ENCODE data around the gene MUC4. TPM values are rescaled to one million over a fixed set of nuclear protein-coding genes. Genes with fewer than 3 reads are reported as not detected.
"Not testable (repeated sequence)": the region's sequence is repeated elsewhere in the genome, so short reads cannot be mapped to it uniquely, and the experiment has no call there.

MUC4 gene
- total RNA-seq, 2 experiments from 2014 or later, result 0.15 to 0.24 TPM

DNA sequence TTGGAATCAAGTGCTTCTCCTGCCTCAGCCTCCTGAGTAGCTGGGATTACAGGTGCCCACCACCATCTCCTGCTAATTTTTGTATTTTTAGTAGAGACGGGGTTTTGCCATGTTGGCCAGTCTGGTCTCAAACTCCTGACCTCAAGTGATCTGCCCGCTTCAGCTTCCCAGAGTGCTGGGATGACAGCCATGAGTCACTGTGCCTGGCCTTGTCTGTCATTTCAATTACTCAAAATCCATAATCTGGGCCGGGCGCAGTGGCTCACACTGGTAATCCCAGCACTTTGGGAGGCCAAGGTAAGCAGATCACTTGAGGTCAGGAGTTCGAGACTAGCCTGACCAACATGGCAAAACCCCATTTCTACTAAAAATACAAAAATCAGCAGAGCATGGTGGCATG is 6.1 kb downstream of the MUC4 start:
- H3K36me3 Mint-ChIP-seq; intact Hi-C loops (cut with micrococcal nuclease); H3K4me3 Mint-ChIP-seq; POLR2A ChIA-PET; H3K9me3 Mint-ChIP-seq; CTCF ChIA-PET; DNase-seq; H3K27ac Mint-ChIP-seq: not testable (repeated sequence)
- Mint-ChIP-seq H3K27me3 (peaks cover 18% of the 10 kb centered on the region), H3K4me1 (ENCODE audit: low read depth) (peaks cover 37% of the 10 kb centered on the region)

DNA sequence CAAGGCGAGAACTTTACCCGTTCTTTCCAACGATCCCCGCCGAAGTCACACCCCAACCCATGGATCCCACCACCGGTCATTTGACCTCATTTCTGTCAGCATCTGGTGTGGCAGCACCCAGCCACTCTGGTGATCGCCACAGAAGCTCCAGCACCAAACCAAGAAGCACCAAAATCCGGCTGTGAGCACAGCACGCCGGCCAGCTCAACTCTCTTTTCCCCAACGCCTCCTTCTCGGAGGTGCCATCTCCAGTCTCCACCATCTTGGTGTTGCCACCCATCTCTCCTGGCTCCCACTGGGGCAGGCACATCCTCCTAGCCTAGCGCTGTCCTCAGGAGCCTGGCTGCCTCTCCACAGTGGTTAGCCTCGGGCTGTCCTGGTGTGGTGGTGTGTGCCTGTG is 6.5 kb downstream of the MUC4 start:
- Mint-ChIP-seq H3K9me3 (no peaks in the 10 kb centered on the region), H3K36me3 (no peaks in the 10 kb centered on the region), H3K4me1 (ENCODE audit: low read depth) (peaks cover 37% of the 10 kb centered on the region), H3K27ac (no peak overlapping the region), H3K27me3 (peaks cover 18% of the 10 kb centered on the region), H3K4me3 (no peak overlapping the region)
- intact Hi-C loops (cut with micrococcal nuclease), result no loop called here
- DNase-seq, result no peak
- ChIA-PET POLR2A (no interaction called here), CTCF (interaction anchor here (1.2 kb wide), 1 partner anchor 46 kb away, joined by 5 read pairs; no protein-coding TSS in a partner anchor)

DNA sequence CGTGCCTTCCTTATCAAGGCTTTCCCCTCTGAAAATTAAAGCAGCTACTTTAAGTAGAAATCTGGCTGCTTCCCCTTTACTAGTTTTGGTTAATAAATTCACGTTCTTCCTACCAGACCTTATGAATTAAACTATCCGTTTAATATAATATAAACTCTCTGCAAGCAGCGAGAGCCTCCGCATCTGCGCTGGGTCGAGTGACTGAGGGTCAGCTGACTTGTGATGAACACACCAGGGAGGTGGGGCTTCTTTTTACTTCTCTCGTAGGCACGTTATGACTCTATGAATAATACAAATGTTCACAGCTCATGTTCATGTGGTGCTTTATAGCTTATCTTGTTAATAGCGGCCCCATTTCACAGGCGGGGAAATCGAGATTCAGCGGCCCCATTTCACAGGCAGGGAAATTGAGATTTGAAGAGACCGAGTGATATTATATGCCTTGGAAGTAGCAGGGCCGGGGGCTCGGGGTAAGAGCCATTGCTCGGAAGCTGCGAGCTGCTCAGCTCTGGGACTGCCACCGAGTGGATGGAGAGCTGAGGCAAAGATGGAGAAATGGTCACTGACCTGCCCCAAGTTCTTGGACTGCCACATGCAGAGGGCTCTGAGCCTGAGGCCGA is 8.3 kb downstream of the MUC4 start:
- ChIA-PET CTCF (interaction anchor here (0.6 to 1.0 kb wide), 3 partner anchors 19 to 55 kb away, joined by 3 to 4 read pairs (median 3); no protein-coding TSS in a partner anchor), POLR2A (interaction anchor here (0.6 kb wide), 1 partner anchor 55 kb away, joined by 3 read pairs; no protein-coding TSS in a partner anchor)
- Mint-ChIP-seq H3K9me3 (no peaks in the 10 kb centered on the region), H3K27me3 (peaks cover 18% of the 10 kb centered on the region), H3K36me3 (no peaks in the 10 kb centered on the region), H3K27ac (no peak overlapping the region), H3K4me1 (ENCODE audit: low read depth) (peaks cover 37% of the 10 kb centered on the region), H3K4me3 (no peak overlapping the region)
- intact Hi-C loops (cut with micrococcal nuclease), result no loop called here
- no peak for DNase-seq

DNA sequence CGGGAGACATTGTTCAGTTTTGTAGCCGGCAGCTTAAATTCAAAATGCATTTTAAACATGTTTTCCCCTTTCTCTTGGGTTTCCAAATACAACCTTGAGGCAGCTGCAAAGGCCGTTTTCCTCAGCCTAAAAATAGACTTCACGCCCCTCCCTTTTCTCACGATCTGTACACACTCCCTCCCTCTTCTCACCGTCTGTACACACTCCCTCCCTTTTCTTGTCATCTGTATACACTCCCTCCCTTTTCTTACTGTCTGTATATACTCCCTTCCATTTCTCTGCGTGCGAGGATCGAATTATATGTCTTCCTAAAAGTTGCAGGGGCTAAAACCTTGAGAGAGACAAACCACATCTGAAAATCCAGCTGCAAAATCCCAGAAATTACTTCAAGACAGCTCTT is 8.9 kb downstream of the MUC4 start:
- no peaks in the 10 kb centered on the region for H3K36me3 Mint-ChIP-seq
- DNase-seq, result no peak
- intact Hi-C loops (cut with micrococcal nuclease), result no loop called here
- H3K27me3 Mint-ChIP-seq, result peaks cover 18% of the 10 kb centered on the region
- H3K4me1 Mint-ChIP-seq (ENCODE audit: low read depth), result peaks cover 37% of the 10 kb centered on the region
- H3K27ac Mint-ChIP-seq, result no peak overlapping the region
- POLR2A ChIA-PET, result no interaction called here
- H3K9me3 Mint-ChIP-seq, result no peaks in the 10 kb centered on the region
- CTCF ChIA-PET, result interaction anchor here (1.4 kb wide), 1 partner anchor 48 kb away, joined by 3 read pairs; no protein-coding TSS in a partner anchor
- H3K4me3 Mint-ChIP-seq, result no peak overlapping the region

DNA sequence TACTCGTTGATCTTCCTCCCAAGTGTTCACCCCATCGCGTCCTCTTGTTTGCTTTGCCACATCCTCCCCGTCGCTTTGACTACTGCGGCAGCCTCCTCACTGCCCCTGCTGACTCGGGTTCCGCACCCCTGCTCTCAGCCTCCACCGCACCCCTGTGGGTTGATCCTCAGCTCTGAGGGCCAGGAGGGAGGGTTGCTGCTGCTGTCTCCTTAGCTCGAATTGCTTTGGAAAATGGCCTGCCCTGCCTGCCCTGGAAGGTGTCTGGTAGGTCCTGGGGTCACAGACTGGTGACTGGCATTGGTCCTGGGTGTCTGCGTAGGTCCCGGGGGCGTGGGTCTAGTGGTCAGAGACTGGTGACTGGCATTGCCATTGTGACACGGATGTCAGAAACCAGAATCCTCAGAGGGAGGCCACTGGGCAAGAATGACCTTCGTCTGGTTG is 9.4 kb downstream of the MUC4 start:
- H3K27me3 Mint-ChIP-seq, result peaks cover 18% of the 10 kb centered on the region
- ChIA-PET CTCF (interaction anchor here (1.4 kb wide), 1 partner anchor 48 kb away, joined by 3 read pairs; no protein-coding TSS in a partner anchor), POLR2A (no interaction called here)
- no peaks in the 10 kb centered on the region for H3K36me3 Mint-ChIP-seq
- no peak overlapping the region for H3K27ac Mint-ChIP-seq
- H3K9me3 Mint-ChIP-seq, result no peaks in the 10 kb centered on the region
- DNase-seq, result peak; percentile 62
- H3K4me3 Mint-ChIP-seq, result no peak overlapping the region
- peaks cover 37% of the 10 kb centered on the region for H3K4me1 Mint-ChIP-seq (ENCODE audit: low read depth)
- intact Hi-C loops (cut with micrococcal nuclease), result no loop called here

DNA sequence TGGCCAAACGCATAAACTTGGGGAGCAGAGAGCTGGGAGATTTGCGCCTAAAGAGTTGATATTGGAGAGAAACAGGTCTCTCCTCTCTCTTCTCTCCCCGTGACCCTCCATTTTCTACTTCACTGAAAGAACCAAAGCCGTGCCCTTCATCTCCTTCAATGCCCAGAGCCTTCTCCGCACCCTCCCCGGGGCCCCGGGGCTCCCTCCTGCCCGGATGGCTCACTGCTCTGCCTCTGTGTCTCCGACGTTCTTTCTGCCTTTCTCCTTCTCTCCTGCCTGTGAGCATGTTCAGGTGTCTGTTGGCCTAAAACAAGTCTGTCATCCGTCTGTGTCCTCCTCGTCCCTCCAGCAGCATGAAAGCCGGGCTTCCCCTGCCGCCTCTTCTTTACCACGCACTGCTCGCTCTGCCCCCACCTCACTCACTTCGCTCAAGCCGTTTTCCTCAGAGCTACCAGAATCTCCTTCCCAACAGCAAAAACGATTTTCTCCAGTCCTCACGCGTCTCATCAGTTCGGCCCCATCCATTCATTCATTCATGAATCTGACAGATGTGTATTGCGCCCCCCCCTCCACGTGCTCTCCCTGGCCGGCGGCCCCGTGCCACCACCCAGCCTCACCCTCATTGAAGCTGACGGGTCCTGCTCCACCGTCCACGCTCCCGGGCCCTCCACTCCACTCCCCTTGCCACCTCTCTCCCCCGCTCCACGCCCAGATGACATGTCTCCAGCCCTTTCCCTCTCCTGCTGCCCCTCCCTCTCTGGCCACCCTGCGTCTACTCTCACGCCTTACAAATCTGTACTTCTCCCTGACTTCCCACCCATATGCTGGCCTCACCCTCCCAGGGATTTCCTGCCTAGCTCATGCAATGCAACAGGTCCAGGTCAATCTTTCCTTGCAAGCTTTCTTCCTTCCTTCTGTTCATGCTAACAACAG is 10.2 kb downstream of the MUC4 start:
- Mint-ChIP-seq H3K4me3 (no peak overlapping the region), H3K4me1 (ENCODE audit: low read depth) (peaks cover 37% of the 10 kb centered on the region), H3K27ac (no peak overlapping the region), H3K27me3 (peaks cover 21% of the 10 kb centered on the region), H3K36me3 (no peaks in the 10 kb centered on the region), H3K9me3 (no peaks in the 10 kb centered on the region)
- ChIA-PET POLR2A (no interaction called here), CTCF (interaction anchor here (1.1 to 1.4 kb wide), 2 partner anchors 49 kb away, joined by 3 to 5 read pairs; no protein-coding TSS in a partner anchor)
- intact Hi-C loops (cut with micrococcal nuclease), result no loop called here
- no peak for DNase-seq

DNA sequence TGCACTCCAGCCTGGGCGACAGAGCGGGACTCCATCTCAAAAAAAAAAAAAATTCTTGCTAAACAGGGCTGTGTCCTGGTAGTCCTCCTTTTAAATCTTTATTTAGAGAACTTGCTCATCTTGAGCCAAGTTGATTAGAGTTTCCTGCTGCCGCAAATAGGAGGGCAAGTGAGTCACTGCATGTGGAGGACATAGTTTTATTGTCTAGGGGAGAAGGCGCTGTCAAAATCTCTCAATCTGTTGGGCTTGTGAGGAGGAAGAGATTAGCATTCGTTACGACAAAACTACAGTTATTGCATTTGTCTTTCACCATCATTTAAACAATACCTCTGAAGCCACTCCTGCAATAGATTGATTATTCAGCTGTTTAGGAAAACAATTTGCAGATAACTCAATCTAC is 11.5 kb downstream of the MUC4 start:
- H3K27me3 Mint-ChIP-seq, result peaks cover 18% of the 10 kb centered on the region
- ChIA-PET CTCF (interaction anchor here (1.1 kb wide), 1 partner anchor 50 kb away, joined by 5 read pairs; no protein-coding TSS in a partner anchor), POLR2A (no interaction called here)

DNA sequence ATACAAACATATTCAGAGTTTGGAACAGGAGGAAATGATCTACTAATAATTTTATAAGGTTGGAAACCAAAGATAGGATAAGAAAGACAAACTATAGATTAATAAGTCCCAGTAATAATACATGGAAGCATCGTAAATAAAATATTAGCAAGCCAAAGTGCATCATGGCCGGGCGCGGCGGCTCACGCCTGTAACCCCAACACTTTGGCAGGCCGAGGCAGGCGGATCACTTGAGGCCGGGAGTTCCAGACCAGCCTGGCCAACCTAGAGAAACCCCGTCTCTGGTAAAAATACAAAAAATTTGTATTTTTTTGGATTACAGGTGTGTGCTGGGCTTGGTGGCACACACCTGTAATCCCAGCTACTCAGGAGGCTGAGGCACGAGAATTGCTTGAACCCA is 14.9 kb downstream of the MUC4 start:
- CTCF ChIA-PET, result interaction anchor here (0.9 kb wide), 1 partner anchor 53 kb away, joined by 4 read pairs; no protein-coding TSS in a partner anchor
- Mint-ChIP-seq H3K27ac (no peak overlapping the region), H3K27me3 (peaks cover 7% of the 10 kb centered on the region), H3K9me3 (peaks cover 1% of the 10 kb centered on the region), H3K4me3 (no peak overlapping the region), H3K36me3 (no peaks in the 10 kb centered on the region), H3K4me1 (ENCODE audit: low read depth) (peaks cover under 1% of the 10 kb centered on the region)
- no peak for DNase-seq
- POLR2A ChIA-PET, result no interaction called here
- intact Hi-C loops (cut with micrococcal nuclease), result no loop called here

More for the DNA sequence above, 11.5 kb downstream of the MUC4 start:
- no peak overlapping the region for H3K27ac Mint-ChIP-seq
- DNase-seq, result no peak
- no peaks in the 10 kb centered on the region for H3K36me3 Mint-ChIP-seq
- intact Hi-C loops (cut with micrococcal nuclease), result no loop called here
- H3K9me3 Mint-ChIP-seq, result no peaks in the 10 kb centered on the region
- H3K4me1 Mint-ChIP-seq (ENCODE audit: low read depth), result peaks cover 32% of the 10 kb centered on the region
- H3K4me3 Mint-ChIP-seq, result no peak overlapping the region

DNA sequence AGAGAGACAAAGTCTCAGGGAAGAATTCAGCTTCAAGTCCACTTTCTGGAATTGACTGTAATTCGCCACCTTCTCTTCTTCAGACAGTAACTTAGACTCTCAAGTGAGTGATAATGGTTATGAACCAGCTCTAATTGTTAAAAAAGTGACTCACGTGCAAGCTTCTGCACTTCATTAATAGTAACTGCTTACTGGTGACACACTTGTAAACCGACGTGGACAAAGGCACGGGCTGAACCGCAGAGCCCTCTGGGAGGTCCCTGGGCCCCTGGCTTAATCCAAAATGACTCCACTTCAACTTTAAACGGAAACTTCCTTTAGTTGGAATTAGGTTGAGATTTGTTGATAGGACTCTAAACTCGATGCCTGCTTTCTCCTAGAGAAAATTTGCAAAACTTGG is 17.0 kb downstream of the MUC4 start:
- no peak for DNase-seq
- ChIA-PET CTCF (interaction anchor here (1.7 kb wide), 1 partner anchor 56 kb away, joined by 6 read pairs; no protein-coding TSS in a partner anchor), POLR2A (no interaction called here)
- Mint-ChIP-seq H3K4me1 (ENCODE audit: low read depth) (peaks cover 6% of the 10 kb centered on the region), H3K4me3 (no peak overlapping the region), H3K27me3 (peaks cover 5% of the 10 kb centered on the region), H3K27ac (no peak overlapping the region), H3K36me3 (no peaks in the 10 kb centered on the region), H3K9me3 (peaks cover 5% of the 10 kb centered on the region)
- intact Hi-C loops (cut with micrococcal nuclease), result no loop called here

DNA sequence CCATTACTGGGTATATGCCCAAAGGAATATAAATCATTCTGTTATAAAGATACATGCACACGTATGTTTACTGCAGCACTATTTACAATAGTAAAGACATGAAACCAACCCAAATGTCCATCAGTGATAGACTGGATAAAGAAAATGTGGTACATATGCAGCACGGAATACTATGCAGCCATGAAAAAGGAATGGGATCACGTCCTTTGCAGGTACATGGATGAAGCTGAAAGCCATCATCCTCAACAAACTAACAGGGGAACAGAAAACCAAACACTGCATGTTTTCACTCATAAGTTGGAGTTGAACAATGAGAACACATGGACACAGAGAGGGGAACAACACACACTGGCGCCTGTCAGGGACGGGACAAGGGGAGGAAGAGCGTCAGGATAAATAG is 19.1 kb downstream of the MUC4 start:
- CTCF ChIA-PET; intact Hi-C loops (cut with micrococcal nuclease); H3K27ac Mint-ChIP-seq; DNase-seq; H3K36me3 Mint-ChIP-seq; POLR2A ChIA-PET; H3K27me3 Mint-ChIP-seq; H3K4me3 Mint-ChIP-seq: not testable (repeated sequence)
- H3K9me3 Mint-ChIP-seq, result peaks cover 12% of the 10 kb centered on the region
- peaks cover 22% of the 10 kb centered on the region for H3K4me1 Mint-ChIP-seq (ENCODE audit: low read depth)

DNA sequence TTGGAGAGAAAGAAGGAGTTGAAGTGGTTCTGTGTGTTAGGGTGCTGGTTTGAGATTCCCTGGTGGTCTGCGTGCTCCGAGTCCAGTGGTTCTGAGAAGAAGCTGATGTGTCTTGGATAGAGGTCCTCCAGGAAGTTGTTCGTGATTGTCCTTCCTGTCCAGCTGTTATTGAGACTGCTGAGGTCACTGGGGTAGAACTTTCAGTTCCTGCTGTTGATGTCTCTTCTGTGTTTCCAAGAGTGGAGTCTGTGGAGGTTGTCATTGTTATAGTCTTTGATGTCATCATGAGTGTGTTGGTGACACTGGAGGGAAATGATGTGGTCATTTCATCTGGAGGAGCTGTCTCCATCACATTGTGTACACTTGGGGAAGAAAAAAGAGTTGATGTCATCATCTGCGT is 20.8 kb downstream of the MUC4 start:
- CTCF ChIA-PET, result no interaction called here
- intact Hi-C loops (cut with micrococcal nuclease), result no loop called here
- peaks cover 31% of the 10 kb centered on the region for H3K4me1 Mint-ChIP-seq (ENCODE audit: low read depth)
- H3K27ac Mint-ChIP-seq, result no peak overlapping the region
- DNase-seq, result no peak
- H3K36me3 Mint-ChIP-seq, result peaks cover 9% of the 10 kb centered on the region
- H3K9me3 Mint-ChIP-seq, result peaks cover 21% of the 10 kb centered on the region
- POLR2A ChIA-PET, result interaction anchor here (0.7 kb wide), 1 partner anchor 53 kb away, joined by 3 read pairs; no protein-coding TSS in a partner anchor
- H3K4me3 Mint-ChIP-seq, result no peak overlapping the region
- peaks cover 2% of the 10 kb centered on the region for H3K27me3 Mint-ChIP-seq

Measured in activated CD4-positive, alpha-beta memory T cell treated with anti-CD3 and anti-CD28 coated beads for 36 hours (primary cell).